OCI-LY1 (cell line): ENCODE measurements around the gene CCL14.
"Not testable (repeated sequence)": the region's sequence is repeated elsewhere in the genome, so short reads cannot be mapped to it uniquely, and the experiment has no call there.

Source experiments
- H2AFZ ChIP-seq: fragments of 200-600 bp; sonication (generic), shearing (Covaris generic); 2 replicates; pipeline ENCODE4 v1.6.0; 2014; ENCODE audit warnings: antibody characterized with exemption, mild to moderate bottlenecking, low read length
- H3F3A ChIP-seq: fragments of 200-600 bp; sonication (generic), shearing (Covaris generic); 2 replicates; pipeline ENCODE4 v1.6.0; 2014; ENCODE audit warnings: mild to moderate bottlenecking, antibody characterized with exemption, low read length, moderate library complexity; ENCODE audit not compliant: insufficient read depth
- H3K27ac ChIP-seq: fragments of 200-600 bp; sonication (generic); 2 replicates; pipeline ENCODE4 v1.5.1; 2014; ENCODE audit warnings: low read length, mixed run types, mild to moderate bottlenecking, low read depth; ENCODE audit not compliant: poor library complexity, severe bottlenecking
- H3K27me3 ChIP-seq: fragments of 200-600 bp; sonication (generic); 2 replicates; pipeline ENCODE4 v1.6.0; 2014; ENCODE audit warnings: antibody characterized with exemption, mild to moderate bottlenecking, low read length, moderate library complexity; ENCODE audit not compliant: insufficient read depth
- H3K36me3 ChIP-seq: fragments of 200-600 bp; sonication (generic); 2 replicates; pipeline ENCODE4 v1.6.1; 2014; ENCODE audit warnings: mild to moderate bottlenecking, antibody characterized with exemption, low read length, moderate library complexity, mixed read lengths; ENCODE audit not compliant: insufficient read depth
- H3K4me1 ChIP-seq: fragments of 200-600 bp; sonication (generic); 2 replicates; pipeline ENCODE4 v1.5.1; 2014; ENCODE audit warnings: mild to moderate bottlenecking, low read length, moderate library complexity; ENCODE audit not compliant: insufficient read depth, severe bottlenecking
- H3K4me2 ChIP-seq: fragments of 200-600 bp; sonication (generic), shearing (Covaris generic); 2 replicates; pipeline ENCODE4 v1.6.1; 2014; ENCODE audit warnings: low read length
- H3K4me3 ChIP-seq: fragments of 200-600 bp; sonication (generic); 2 replicates; pipeline ENCODE4 v1.5.1; 2014; ENCODE audit warnings: low read length, low read depth, mild to moderate bottlenecking, mixed read lengths; ENCODE audit not compliant: poor library complexity, severe bottlenecking
- H3K79me2 ChIP-seq: fragments of 200-600 bp; shearing (Covaris generic); 2 replicates; pipeline ENCODE4 v1.6.1; 2016; ENCODE audit warnings: mixed run types, low read length, mixed read lengths; ENCODE audit not compliant: insufficient read depth
- H3K9ac ChIP-seq: fragments of 200-600 bp; sonication (generic), shearing (Covaris generic); 2 replicates; pipeline ENCODE4 v1.6.1; 2014; ENCODE audit warnings: mild to moderate bottlenecking, low read length, mixed read lengths
- H3K9me2 ChIP-seq: fragments of 200-600 bp; sonication (generic), shearing (Covaris generic); 2 replicates; pipeline ENCODE4 v1.6.1; 2014; ENCODE audit warnings: low read depth, mild to moderate bottlenecking, low read length, mixed read lengths
- H3K9me3 ChIP-seq: fragments of 200-600 bp; shearing (Covaris generic); 2 replicates; pipeline ENCODE4 v1.6.1; 2014; ENCODE audit warnings: low read length, mixed read lengths
- H4K20me1 ChIP-seq: fragments of 200-600 bp; sonication (generic), shearing (Covaris generic); 2 replicates; pipeline ENCODE4 v1.6.0; 2016; ENCODE audit warnings: mild to moderate bottlenecking, low read length; ENCODE audit not compliant: insufficient read depth
- EZH2 ChIP-seq: fragments of 200-600 bp; sonication (generic), shearing (Covaris generic); IDR thresholded peaks from 2 replicates; pipeline ENCODE4 v1.8.0; 2017; ENCODE audit warnings: borderline replicate concordance, mixed run types, mild to moderate bottlenecking, antibody characterized with exemption, low read length, moderate library complexity, mixed read lengths
- TF ChIP-seq, protein P1 (sequence below): fragments of 200-600 bp; sonication (generic), shearing (Covaris generic); IDR thresholded peaks from 2 replicates; pipeline ENCODE4 v1.5.1; 2017; ENCODE audit warnings: mild to moderate bottlenecking, antibody characterized with exemption, low read length, moderate library complexity, mixed read lengths

Gene CCL14

DNA sequence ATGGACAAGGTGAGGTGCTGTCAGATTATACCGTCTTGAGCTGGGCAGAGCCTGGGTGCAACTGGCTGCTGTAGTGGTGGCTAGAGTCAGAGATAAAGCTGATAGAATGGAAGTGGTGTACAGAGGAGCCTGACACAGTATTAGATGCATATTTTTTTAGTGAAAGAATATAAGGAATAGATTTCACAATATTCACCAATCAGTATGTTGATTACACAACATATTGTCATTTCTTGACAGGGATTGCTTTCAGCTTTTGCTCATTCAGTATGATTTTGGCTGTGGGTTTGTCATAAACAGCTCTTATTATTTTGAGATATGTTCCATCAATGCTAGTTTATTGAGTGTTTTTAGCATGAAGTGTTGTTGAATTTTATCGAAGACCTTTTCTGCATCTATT, 32.9 kb upstream of the CCL14 start:
- no peak overlapping the region for H3K4me2 ChIP-seq
- H3K36me3 ChIP-seq: no peaks in the 10 kb centered on the region
- no peak overlapping the region for H3K9ac ChIP-seq
- H3K27me3 ChIP-seq: no peaks in the 10 kb centered on the region
- H4K20me1 ChIP-seq: no peaks in the 10 kb centered on the region
- H3K9me3 ChIP-seq: no peaks in the 10 kb centered on the region
- H3K79me2 ChIP-seq: no peaks in the 10 kb centered on the region
- H3F3A ChIP-seq: no peaks in the 10 kb centered on the region
- H3K4me1 ChIP-seq: no peaks in the 10 kb centered on the region
- H3K27ac ChIP-seq: no peak overlapping the region
- H3K4me3 ChIP-seq: no peak overlapping the region
- TF ChIP-seq, protein P1, sequence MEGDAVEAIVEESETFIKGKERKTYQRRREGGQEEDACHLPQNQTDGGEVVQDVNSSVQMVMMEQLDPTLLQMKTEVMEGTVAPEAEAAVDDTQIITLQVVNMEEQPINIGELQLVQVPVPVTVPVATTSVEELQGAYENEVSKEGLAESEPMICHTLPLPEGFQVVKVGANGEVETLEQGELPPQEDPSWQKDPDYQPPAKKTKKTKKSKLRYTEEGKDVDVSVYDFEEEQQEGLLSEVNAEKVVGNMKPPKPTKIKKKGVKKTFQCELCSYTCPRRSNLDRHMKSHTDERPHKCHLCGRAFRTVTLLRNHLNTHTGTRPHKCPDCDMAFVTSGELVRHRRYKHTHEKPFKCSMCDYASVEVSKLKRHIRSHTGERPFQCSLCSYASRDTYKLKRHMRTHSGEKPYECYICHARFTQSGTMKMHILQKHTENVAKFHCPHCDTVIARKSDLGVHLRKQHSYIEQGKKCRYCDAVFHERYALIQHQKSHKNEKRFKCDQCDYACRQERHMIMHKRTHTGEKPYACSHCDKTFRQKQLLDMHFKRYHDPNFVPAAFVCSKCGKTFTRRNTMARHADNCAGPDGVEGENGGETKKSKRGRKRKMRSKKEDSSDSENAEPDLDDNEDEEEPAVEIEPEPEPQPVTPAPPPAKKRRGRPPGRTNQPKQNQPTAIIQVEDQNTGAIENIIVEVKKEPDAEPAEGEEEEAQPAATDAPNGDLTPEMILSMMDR: no peak
- no peak for TF ChIP-seq EZH2
- no peaks in the 10 kb centered on the region for H3K9me2 ChIP-seq
- no peak overlapping the region for H2AFZ ChIP-seq

GRCh38 chr17:36017799-36018198, 31.3 kb upstream of the CCL14 start, which contains the start of gene CCL23:
CCL23 (minus strand) TSS chr17:36017972; CDS start chr17:36017897, 75 bp downstream.
- H3K27me3 ChIP-seq: no peaks in the 10 kb centered on the region
- no peaks in the 10 kb centered on the region for H3K9me3 ChIP-seq
- H3F3A ChIP-seq: no peaks in the 10 kb centered on the region
- no peaks in the 10 kb centered on the region for H4K20me1 ChIP-seq
- no peaks in the 10 kb centered on the region for H3K79me2 ChIP-seq
- no peak within 1 kb of the TSS for H3K9ac ChIP-seq
- H3K27ac ChIP-seq: no peak within 1 kb of the TSS
- H3K36me3 ChIP-seq: no peaks in the 10 kb centered on the region
- no peaks in the 10 kb centered on the region for H3K4me1 ChIP-seq
- TF ChIP-seq, protein P1: no peak
- TF ChIP-seq EZH2: no peak
- no peak within 1 kb of the TSS for H2AFZ ChIP-seq
- H3K4me3 ChIP-seq: no peak within 1 kb of the TSS
- no peak within 1 kb of the TSS for H3K4me2 ChIP-seq
- no peaks in the 10 kb centered on the region for H3K9me2 ChIP-seq

- Histone ChIP-seq H3K4me2 (no peak overlapping the region), H3K4me3 (no peak overlapping the region), H3K9me3 (no peaks in the 10 kb centered on the region), H3K9ac (no peak overlapping the region), H3F3A (no peaks in the 10 kb centered on the region), H3K27me3 (no peaks in the 10 kb centered on the region; the same call in 1 of the 2 replicates), H3K36me3 (no peaks in the 10 kb centered on the region), H4K20me1 (no peaks in the 10 kb centered on the region), H3K79me2 (no peaks in the 10 kb centered on the region), H3K9me2 (no peaks in the 10 kb centered on the region), H3K4me1 (no peaks in the 10 kb centered on the region), H3K27ac (no peak overlapping the region), H2AFZ (no peak overlapping the region)
- TF ChIP-seq EZH2: no peak
- TF ChIP-seq, protein P1: no peak
Measured at GRCh38 chr17:36016555-36016954, 30.0 kb upstream of the CCL14 start.

- H3K36me3 ChIP-seq: not testable (repeated sequence)
Measured at GRCh38 chr17:36015895-36016294, 29.4 kb upstream of the CCL14 start.

More at GRCh38 chr17:36015895-36016294, 29.4 kb upstream of the CCL14 start:
- not testable (repeated sequence) for H3K27me3 ChIP-seq, H3F3A ChIP-seq, H3K79me2 ChIP-seq, H3K4me1 ChIP-seq, H2AFZ ChIP-seq, H3K4me3 ChIP-seq, H3K9me3 ChIP-seq, H3K9ac ChIP-seq, H4K20me1 ChIP-seq, H3K27ac ChIP-seq, H3K4me2 ChIP-seq, H3K9me2 ChIP-seq
